ENCODE data around the gene TENM3. TPM values are rescaled to one million over a fixed set of nuclear protein-coding genes. Genes with fewer than 3 reads are reported as not detected.

TENM3 gene
- total RNA-seq, 1 experiment from 2014 or later = not detected

GRCh38 chr4:182206916-182207315, 36.3 kb upstream of the TENM3 start:
- H3K27ac ChIP-seq (ENCODE audit: low read length) = no peak overlapping the region
- no peaks in the 10 kb centered on the region for H3K36me3 ChIP-seq (ENCODE audit: insufficient read depth, low read length)
- no peaks in the 10 kb centered on the region for H3K79me2 ChIP-seq (ENCODE audit: low read length)
- DNase-seq = no peak
- H2AFZ ChIP-seq (ENCODE audit: low read length) = no peak overlapping the region
- no peak overlapping the region for H3K9ac ChIP-seq (ENCODE audit: low read length)
- no peaks in the 10 kb centered on the region for H3K9me2 ChIP-seq (replicated peaks; ENCODE audit: insufficient read depth, low read length)
- H3K4me1 ChIP-seq (ENCODE audit: low read length) = no peaks in the 10 kb centered on the region
- H3K4me3 ChIP-seq (ENCODE audit: low read length) = no peak overlapping the region
- H4K20me1 ChIP-seq (ENCODE audit: insufficient read depth, low read depth, low read length) = no peaks in the 10 kb centered on the region
- no peak overlapping the region for H3K4me2 ChIP-seq (ENCODE audit: low read depth, low read length, poor library complexity, severe bottlenecking)
- H3K27me3 ChIP-seq (ENCODE audit: low read length) = no peaks in the 10 kb centered on the region
- H3K9me3 ChIP-seq (ENCODE audit: low read length) = no peaks in the 10 kb centered on the region

GRCh38 chr4:182207830-182208396, 35.3 kb upstream of the TENM3 start:
- Histone ChIP-seq H3K9ac (ENCODE audit: low read length) (no peak overlapping the region), H3K4me2 (ENCODE audit: low read depth, low read length, poor library complexity, severe bottlenecking) (no peak overlapping the region), H3K4me1 (ENCODE audit: low read length) (no peaks in the 10 kb centered on the region), H3K9me2 (replicated peaks; ENCODE audit: insufficient read depth, low read length) (no peaks in the 10 kb centered on the region), H3K4me3 (ENCODE audit: low read length) (no peak overlapping the region), H4K20me1 (ENCODE audit: insufficient read depth, low read depth, low read length) (no peaks in the 10 kb centered on the region), H2AFZ (ENCODE audit: low read length) (no peak overlapping the region), H3K9me3 (ENCODE audit: low read length) (no peaks in the 10 kb centered on the region), H3K27me3 (ENCODE audit: low read length) (no peaks in the 10 kb centered on the region), H3K27ac (ENCODE audit: low read length) (no peak overlapping the region), H3K36me3 (ENCODE audit: insufficient read depth, low read length) (no peaks in the 10 kb centered on the region), H3K79me2 (ENCODE audit: low read length) (no peaks in the 10 kb centered on the region)
- no peak for DNase-seq

- no peak for DNase-seq
- H4K20me1 ChIP-seq (ENCODE audit: insufficient read depth, low read depth, low read length) = no peaks in the 10 kb centered on the region
- no peak overlapping the region for H3K9ac ChIP-seq (ENCODE audit: low read length)
Observed at GRCh38 chr4:182208526-182209050, 34.6 kb upstream of the TENM3 start.

GRCh38 chr4:182212211-182212761, 30.9 kb upstream of the TENM3 start:
- no peak overlapping the region for H3K4me3 ChIP-seq (ENCODE audit: low read length)
- H3K4me2 ChIP-seq (ENCODE audit: low read depth, low read length, poor library complexity, severe bottlenecking) = no peak overlapping the region
- H4K20me1 ChIP-seq (ENCODE audit: insufficient read depth, low read depth, low read length) = no peaks in the 10 kb centered on the region
- H3K36me3 ChIP-seq (ENCODE audit: insufficient read depth, low read length) = no peaks in the 10 kb centered on the region
- no peak overlapping the region for H2AFZ ChIP-seq (ENCODE audit: low read length)
- no peaks in the 10 kb centered on the region for H3K9me3 ChIP-seq (ENCODE audit: low read length)
- no peak overlapping the region for H3K27ac ChIP-seq (ENCODE audit: low read length)
- H3K9me2 ChIP-seq (replicated peaks; ENCODE audit: insufficient read depth, low read length) = no peaks in the 10 kb centered on the region
- no peak overlapping the region for H3K9ac ChIP-seq (ENCODE audit: low read length)
- H3K27me3 ChIP-seq (ENCODE audit: low read length) = no peaks in the 10 kb centered on the region
- H3K4me1 ChIP-seq (ENCODE audit: low read length) = no peaks in the 10 kb centered on the region
- no peaks in the 10 kb centered on the region for H3K79me2 ChIP-seq (ENCODE audit: low read length)
- no peak for DNase-seq

More at GRCh38 chr4:182208526-182209050, 34.6 kb upstream of the TENM3 start:
- H3K27ac ChIP-seq (ENCODE audit: low read length) = no peak overlapping the region
- no peaks in the 10 kb centered on the region for H3K4me1 ChIP-seq (ENCODE audit: low read length)
- H3K4me3 ChIP-seq (ENCODE audit: low read length) = no peak overlapping the region
- no peak overlapping the region for H2AFZ ChIP-seq (ENCODE audit: low read length)
- H3K9me2 ChIP-seq (replicated peaks; ENCODE audit: insufficient read depth, low read length) = no peaks in the 10 kb centered on the region
- no peaks in the 10 kb centered on the region for H3K27me3 ChIP-seq (ENCODE audit: low read length)
- H3K9me3 ChIP-seq (ENCODE audit: low read length) = no peaks in the 10 kb centered on the region
- no peak overlapping the region for H3K4me2 ChIP-seq (ENCODE audit: low read depth, low read length, poor library complexity, severe bottlenecking)
- H3K79me2 ChIP-seq (ENCODE audit: low read length) = no peaks in the 10 kb centered on the region
- no peaks in the 10 kb centered on the region for H3K36me3 ChIP-seq (ENCODE audit: insufficient read depth, low read length)

GRCh38 chr4:182213004-182213403, 30.2 kb upstream of the TENM3 start:
- Histone ChIP-seq H3K36me3 (ENCODE audit: insufficient read depth, low read length) (no peaks in the 10 kb centered on the region), H3K4me1 (ENCODE audit: low read length) (no peaks in the 10 kb centered on the region), H3K27ac (ENCODE audit: low read length) (no peak overlapping the region), H3K79me2 (ENCODE audit: low read length) (no peaks in the 10 kb centered on the region), H3K27me3 (ENCODE audit: low read length) (no peaks in the 10 kb centered on the region), H3K4me2 (ENCODE audit: low read depth, low read length, poor library complexity, severe bottlenecking) (no peak overlapping the region), H4K20me1 (ENCODE audit: insufficient read depth, low read depth, low read length) (no peaks in the 10 kb centered on the region), H3K9ac (ENCODE audit: low read length) (no peak overlapping the region), H3K4me3 (ENCODE audit: low read length) (no peak overlapping the region), H3K9me3 (ENCODE audit: low read length) (no peaks in the 10 kb centered on the region), H2AFZ (ENCODE audit: low read length) (no peak overlapping the region), H3K9me2 (replicated peaks; ENCODE audit: insufficient read depth, low read length) (no peaks in the 10 kb centered on the region)
- DNase-seq = no peak

GRCh38 chr4:182215148-182215547, 28.1 kb upstream of the TENM3 start:
- H3K4me3 ChIP-seq (ENCODE audit: low read length) = no peak overlapping the region
- H3K27me3 ChIP-seq (ENCODE audit: low read length) = no peaks in the 10 kb centered on the region
- H3K36me3 ChIP-seq (ENCODE audit: insufficient read depth, low read length) = no peaks in the 10 kb centered on the region
- no peaks in the 10 kb centered on the region for H3K9me3 ChIP-seq (ENCODE audit: low read length)
- no peaks in the 10 kb centered on the region for H4K20me1 ChIP-seq (ENCODE audit: insufficient read depth, low read depth, low read length)
- H3K79me2 ChIP-seq (ENCODE audit: low read length) = no peaks in the 10 kb centered on the region
- H3K27ac ChIP-seq (ENCODE audit: low read length) = no peak overlapping the region
- no peaks in the 10 kb centered on the region for H3K9me2 ChIP-seq (replicated peaks; ENCODE audit: insufficient read depth, low read length)
- no peak overlapping the region for H3K9ac ChIP-seq (ENCODE audit: low read length)
- DNase-seq = no peak
- H3K4me1 ChIP-seq (ENCODE audit: low read length) = no peaks in the 10 kb centered on the region
- no peak overlapping the region for H3K4me2 ChIP-seq (ENCODE audit: low read depth, low read length, poor library complexity, severe bottlenecking)
- no peak overlapping the region for H2AFZ ChIP-seq (ENCODE audit: low read length)

- DNase-seq = no peak
- Histone ChIP-seq H3K27me3 (ENCODE audit: low read length) (no peaks in the 10 kb centered on the region), H3K4me1 (ENCODE audit: low read length) (no peaks in the 10 kb centered on the region)
Observed at GRCh38 chr4:182216005-182216404, 27.2 kb upstream of the TENM3 start.

GRCh38 chr4:182219411-182220056, 23.7 kb upstream of the TENM3 start:
- DNase-seq = no peak
- Histone ChIP-seq H3K27ac (ENCODE audit: low read length) (no peak overlapping the region), H3K4me1 (ENCODE audit: low read length) (no peaks in the 10 kb centered on the region), H3K4me3 (ENCODE audit: low read length) (no peak overlapping the region), H3K4me2 (ENCODE audit: low read depth, low read length, poor library complexity, severe bottlenecking) (no peak overlapping the region), H3K36me3 (ENCODE audit: insufficient read depth, low read length) (no peaks in the 10 kb centered on the region), H4K20me1 (ENCODE audit: insufficient read depth, low read depth, low read length) (no peaks in the 10 kb centered on the region), H3K9me2 (replicated peaks; ENCODE audit: insufficient read depth, low read length) (no peaks in the 10 kb centered on the region), H3K9me3 (ENCODE audit: low read length) (no peaks in the 10 kb centered on the region), H3K79me2 (ENCODE audit: low read length) (no peaks in the 10 kb centered on the region), H2AFZ (ENCODE audit: low read length) (no peak overlapping the region), H3K27me3 (ENCODE audit: low read length) (no peaks in the 10 kb centered on the region), H3K9ac (ENCODE audit: low read length) (no peak overlapping the region)

More at GRCh38 chr4:182216005-182216404, 27.2 kb upstream of the TENM3 start:
- Histone ChIP-seq H4K20me1 (ENCODE audit: insufficient read depth, low read depth, low read length) (no peaks in the 10 kb centered on the region), H3K4me3 (ENCODE audit: low read length) (no peak overlapping the region), H3K9me2 (replicated peaks; ENCODE audit: insufficient read depth, low read length) (no peaks in the 10 kb centered on the region), H3K4me2 (ENCODE audit: low read depth, low read length, poor library complexity, severe bottlenecking) (no peak overlapping the region), H2AFZ (ENCODE audit: low read length) (no peak overlapping the region), H3K27ac (ENCODE audit: low read length) (no peak overlapping the region), H3K9ac (ENCODE audit: low read length) (no peak overlapping the region), H3K79me2 (ENCODE audit: low read length) (no peaks in the 10 kb centered on the region), H3K9me3 (ENCODE audit: low read length) (no peaks in the 10 kb centered on the region), H3K36me3 (ENCODE audit: insufficient read depth, low read length) (no peaks in the 10 kb centered on the region)
